ENCODE data around the gene NAT8L.
"Not testable (repeated sequence)": the region's sequence is repeated elsewhere in the genome, so short reads cannot be mapped to it uniquely, and the experiment has no call there.

The NAT8L gene, protein sequence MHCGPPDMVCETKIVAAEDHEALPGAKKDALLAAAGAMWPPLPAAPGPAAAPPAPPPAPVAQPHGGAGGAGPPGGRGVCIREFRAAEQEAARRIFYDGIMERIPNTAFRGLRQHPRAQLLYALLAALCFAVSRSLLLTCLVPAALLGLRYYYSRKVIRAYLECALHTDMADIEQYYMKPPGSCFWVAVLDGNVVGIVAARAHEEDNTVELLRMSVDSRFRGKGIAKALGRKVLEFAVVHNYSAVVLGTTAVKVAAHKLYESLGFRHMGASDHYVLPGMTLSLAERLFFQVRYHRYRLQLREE

DNA sequence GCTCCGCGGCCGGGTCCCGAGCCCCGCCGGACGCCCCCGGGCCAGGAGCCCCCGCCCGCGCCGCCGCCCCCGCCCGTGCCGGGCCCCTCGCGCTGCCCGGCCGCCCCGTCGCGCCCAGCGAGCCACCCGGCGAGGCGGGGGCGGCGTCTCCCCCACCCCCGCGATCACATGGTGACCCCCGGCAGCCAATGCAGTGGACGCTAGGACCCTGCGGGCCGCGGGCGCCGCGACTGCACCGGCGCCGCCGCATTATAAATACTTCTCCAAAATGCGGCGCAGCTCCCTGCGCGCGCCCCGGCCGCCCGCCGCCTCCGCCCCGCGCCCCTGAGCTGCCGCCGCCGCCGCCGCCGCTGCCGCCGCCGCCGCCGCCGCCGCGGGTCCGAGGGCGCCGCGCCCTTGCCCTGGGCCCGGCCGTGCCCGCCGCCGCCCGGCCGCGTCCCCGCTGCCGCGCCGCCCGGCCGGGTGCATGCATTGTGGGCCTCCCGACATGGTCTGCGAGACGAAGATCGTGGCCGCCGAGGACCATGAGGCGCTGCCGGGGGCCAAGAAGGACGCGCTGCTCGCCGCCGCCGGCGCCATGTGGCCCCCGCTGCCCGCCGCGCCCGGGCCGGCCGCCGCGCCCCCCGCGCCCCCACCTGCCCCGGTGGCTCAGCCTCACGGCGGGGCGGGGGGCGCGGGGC is at the start of gene NAT8L:
Gene NAT8L, plus strand, starts transcription at position 282 of the 680 bp plus-strand sequence. Its CDS starts 185 bp downstream, at position 467.
- DNase-seq: peak in 1 of 2 experiments; percentile 47

DNA sequence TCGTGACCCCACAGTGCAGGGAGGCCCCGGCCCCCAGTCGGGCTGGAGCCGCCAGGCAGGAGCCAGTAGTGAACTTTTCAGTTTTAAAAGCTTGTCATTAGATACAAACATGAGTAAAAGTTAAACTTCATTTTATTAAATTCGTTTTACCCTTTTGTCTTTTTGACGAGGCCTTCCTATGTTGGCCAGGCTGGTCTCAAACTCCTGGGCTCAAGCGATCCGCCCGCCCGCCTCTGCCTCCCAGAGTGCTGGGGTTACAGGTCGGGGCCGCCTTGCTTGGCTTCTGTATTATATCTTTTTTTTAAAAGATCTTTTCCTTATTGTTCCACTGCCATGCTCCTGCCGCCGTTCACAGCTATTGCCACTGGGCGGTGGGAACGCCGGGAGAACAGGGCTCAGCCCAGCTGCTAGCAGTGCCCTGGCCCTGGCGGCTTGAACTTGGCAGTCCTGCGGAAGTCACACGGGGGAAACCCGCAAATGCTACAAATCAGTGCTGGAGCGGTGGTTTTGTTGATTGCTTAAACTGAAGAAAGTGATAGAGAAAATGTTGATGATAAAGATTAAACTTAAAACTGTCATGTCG is 49.4 kb upstream of the NAT8L start:
- peak in 1 of 2 experiments; percentile 27 for DNase-seq

DNA sequence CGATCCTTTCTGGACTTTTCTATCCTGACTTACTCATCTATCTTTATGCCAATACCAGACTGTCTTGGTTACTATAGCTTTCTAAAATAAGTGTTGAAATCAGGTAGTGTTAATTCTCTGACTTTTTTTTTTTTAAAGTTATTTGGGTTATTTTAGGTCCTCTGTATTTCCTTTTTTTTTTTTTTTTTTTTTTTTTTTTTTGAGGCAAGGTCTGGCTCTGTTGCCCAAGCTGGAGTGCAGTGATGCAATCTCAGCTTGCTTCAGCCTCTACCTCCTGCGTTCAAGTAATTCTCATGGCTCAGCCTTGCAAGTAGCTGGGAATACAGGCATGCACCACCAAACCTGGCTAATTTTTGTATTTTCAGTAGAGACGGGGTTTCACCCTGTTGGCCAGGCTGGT is 47.5 kb upstream of the NAT8L start:
- DNase-seq: no peak

DNA sequence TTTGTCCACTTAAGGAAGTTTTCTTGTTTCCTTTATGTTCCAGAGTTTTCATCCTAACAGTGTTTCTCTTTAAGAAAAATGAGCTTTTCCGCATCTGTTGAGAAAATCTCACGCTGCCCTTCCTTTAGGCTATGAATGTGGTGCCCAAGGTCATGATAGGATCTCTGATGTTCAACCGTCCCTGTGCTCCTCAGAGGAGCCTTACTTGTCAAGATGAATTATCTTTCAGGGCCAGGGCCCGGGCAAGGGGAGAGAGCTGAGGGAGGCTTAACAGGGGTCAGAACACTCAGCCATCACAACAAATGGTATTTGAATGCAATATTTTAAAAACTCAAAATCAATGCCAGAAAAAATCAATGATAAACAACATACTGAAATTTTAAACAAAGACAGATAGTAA is 44.1 kb upstream of the NAT8L start:
- DNase-seq: no peak

DNA sequence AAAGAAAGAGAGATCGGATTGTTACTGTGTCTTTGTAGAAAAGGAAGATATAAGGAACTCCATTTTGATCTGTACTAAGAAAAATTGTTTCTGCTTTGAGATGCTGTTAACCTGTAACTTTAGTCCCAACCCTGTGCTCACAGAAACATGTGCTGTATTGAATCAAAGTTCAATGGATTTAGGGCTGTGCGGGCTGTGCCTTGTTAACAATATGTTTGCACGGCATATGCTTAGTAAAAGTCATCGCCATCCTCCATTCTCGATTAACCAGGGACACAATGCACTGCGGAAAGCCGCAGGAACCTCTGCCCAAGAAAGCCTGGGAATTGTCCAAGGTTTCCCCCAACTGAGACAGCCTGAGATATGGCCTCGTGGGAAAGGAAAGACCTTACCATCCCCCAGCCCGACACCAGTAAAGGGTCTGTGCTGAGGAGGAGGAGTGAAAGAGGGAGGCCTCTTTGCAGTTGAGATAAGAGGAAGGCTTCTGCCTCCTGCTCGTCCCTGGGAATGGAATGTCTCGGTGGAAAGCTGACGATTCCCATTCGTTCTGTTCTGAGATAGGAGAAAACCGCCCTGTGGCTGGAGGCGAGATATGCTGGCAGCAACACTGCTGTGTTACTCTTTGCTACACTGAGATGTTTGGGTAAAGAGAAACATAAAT is 37.6 kb upstream of the NAT8L start:
- not testable (repeated sequence) for DNase-seq

DNA sequence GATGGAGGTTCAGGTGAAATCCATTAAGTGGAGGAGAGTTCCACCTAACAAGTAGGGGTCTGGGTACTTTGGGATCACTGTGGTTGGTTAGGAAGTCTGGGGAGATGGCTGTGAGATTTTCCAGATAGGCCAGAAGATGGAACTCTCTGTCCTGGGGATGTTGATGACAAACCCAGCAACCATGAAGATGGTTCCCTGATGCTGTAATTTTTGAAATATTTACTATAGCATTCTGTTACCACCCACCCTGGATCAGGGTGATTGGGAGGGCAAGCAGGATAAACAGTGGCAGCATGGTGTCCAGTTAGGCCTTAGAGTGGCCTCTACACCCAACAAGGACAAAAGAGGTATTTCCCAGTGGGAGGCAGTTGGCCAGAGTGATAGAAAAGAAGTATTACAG is 34.4 kb upstream of the NAT8L start:
- DNase-seq: no peak

DNA sequence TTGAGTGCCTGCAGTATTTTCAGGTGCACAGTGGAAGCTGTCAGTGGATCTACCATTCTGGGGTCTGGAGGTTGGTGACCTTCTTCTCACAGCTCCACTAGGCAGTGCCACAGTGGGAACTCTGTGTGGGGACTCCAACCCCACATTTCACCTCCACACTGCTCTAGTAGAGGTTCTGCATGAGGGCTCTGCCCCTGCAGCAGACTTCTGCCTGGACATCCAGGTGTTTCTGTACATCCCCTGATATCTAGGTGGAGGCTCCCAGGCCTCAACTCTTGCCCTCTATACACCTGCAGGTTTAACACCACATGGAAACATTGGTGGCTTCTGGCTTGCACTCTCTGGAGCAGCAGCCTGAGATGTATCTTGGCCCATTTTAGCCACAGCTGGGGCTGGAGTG is 33.3 kb upstream of the NAT8L start:
- no peak for DNase-seq

DNA sequence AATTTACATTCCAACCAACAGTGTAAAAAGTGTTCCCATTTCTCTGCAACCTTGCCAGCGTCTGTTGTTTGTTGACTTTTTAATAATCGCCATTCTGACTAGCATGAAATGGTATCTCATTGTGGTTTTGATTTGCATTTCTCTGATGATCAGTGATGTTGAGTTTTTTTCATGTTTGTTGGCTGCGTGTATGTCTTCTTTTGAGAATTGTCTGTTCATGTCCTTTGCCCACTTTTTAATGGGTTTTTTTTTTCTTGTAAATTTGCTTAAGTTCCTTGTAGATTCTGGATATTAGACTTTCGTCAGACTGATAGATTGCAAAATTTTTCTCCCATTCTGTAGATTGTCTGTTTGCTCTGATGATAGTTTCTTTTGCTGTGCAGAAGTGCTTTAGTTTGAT is 32.0 kb upstream of the NAT8L start:
- not testable (repeated sequence) for DNase-seq

DNA sequence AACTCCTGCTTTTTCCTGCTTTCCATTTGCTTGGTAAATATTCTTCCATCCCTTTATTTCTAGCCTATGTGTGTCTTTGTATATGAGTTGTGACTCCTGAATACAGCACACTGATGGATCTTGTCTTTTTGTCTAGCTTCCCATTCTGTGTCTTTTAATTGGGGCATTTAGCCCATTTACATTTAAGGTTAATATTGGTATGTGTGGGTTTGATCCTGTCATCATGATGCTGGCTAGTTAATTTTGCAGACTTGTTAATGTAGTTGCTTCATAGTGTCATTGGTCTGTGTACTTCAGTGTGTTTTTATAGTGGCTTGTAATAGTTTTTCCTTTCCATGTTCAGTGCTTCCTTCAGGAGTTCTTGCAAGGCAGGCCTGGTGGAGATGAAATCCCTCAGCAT is 28.0 kb upstream of the NAT8L start:
- not testable (repeated sequence) for DNase-seq

DNA sequence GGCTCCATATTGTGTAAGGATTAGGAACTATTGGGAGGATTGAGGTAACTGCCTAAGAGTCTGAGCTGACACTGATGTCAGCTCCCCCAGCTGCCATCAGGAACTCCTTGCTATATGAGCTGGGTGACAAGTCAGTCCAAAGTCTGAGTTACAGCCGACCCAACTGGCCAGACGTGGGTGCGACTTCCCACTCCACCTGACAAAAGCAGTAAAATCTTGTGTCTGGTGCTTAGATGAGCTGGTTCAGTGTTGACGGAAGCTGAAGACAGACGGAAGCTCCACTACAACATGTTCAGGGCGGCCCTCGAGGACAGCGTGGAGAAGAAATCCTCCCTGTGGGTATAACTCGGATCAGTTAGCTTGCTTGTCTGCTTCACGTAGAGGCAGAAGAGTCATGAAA is 22.8 kb upstream of the NAT8L start:
- no peak for DNase-seq

DNA sequence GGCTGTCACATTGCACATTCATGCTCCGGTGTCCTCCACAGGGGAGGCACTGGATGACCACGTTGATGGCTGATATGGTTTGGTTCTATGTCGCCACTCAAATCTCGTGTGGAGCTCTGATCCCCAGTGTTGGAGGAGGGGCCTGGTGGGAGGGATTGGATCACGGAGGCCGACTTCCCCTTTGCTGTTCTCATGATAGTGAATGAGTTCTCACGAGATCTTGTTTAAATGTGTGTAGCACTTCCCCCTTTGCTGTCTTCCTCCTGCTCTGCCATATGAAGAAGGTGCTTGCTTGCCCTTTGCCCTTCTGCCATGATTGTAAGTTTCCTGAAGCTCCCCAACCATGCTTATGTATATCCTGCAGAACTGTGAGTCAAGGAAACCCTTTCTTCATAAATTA is 22.3 kb upstream of the NAT8L start:
- no peak for DNase-seq

DNA sequence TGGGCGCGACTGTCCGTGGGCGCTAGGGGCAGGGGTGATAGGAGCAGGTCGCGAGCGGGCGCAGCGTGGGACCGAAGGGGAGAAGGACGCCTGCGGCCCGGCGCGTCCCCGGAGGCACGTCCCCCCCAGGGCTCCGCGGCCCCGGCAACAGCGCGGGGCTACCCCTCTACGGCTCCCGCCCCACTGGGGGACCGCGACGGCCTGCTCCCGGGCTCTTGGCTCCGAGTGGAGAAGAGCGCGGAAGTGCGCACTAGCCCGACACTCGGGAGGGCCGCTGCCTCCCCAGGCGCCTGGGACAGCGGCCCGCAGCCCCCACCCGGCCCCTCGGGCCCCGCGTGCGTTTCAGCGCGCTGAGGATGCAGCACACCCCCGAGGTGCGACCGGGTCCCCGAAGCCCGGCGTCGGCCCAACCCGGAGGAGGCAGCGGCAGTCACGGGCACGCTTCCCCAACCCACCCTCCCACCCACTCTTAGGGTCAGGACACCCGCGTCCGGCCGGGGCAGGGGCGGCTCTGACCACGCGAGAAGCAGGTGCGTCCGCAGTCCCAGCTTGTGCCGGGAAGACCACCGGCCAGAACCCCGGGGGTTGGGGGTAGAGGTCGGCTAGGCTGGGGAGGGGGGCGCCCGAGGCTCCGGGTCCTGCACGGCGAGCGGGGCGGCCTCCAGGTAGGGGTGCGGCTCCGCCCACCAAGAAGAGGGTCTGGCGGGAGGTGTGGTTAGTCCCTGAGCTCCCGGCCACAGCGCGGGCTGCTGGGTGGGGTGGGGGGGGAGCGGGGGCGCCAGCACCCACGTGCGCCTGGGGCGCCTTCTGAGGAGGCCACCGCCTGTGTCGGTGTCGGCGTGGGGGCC is 18.5 kb upstream of the NAT8L start:
- no peak for DNase-seq

DNA sequence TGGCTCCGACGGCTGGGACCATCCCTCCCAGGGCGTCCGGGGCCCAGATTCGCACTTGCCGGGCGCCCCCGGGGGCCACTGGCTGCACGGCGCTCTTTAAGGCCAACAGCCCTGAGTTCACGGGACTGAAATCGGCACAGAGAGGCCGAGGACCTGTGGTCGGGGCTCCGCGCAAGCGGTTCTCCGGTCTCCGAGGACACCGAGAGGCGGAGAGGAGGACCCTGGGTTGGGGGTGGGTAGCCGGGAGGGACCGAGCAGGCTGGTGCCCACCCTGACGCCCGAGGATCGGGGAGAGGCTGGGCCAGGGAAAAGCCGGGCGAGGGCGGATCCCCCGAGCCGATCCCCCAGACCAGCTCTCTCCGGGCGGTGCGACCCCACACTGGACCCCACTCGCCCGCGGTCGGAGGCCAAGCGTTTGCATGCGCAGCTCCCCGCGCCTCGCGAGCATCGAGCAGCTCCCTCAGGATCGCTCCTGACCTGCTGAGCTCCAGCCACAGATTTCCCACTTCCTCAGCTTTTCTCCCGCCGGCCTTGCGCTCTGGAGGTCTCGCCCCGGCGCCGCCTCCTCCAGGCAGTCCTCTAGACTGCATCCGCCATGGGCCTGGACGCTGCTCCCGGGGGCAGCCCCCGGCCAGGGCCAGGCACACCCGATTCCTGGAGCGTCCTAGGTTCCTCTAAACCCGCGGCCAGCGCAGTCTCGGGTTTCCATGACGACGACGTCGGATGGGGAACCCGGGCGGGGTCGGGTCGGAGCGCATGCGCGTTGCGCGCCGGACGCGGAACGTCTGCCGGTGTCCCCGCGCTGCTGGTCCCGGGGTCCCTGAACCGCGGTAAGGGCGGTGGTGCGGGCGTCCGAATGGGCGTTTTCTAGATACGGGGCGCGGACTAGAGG is 17.6 kb upstream of the NAT8L start:
- peak; percentile 27 to 31 for DNase-seq

DNA sequence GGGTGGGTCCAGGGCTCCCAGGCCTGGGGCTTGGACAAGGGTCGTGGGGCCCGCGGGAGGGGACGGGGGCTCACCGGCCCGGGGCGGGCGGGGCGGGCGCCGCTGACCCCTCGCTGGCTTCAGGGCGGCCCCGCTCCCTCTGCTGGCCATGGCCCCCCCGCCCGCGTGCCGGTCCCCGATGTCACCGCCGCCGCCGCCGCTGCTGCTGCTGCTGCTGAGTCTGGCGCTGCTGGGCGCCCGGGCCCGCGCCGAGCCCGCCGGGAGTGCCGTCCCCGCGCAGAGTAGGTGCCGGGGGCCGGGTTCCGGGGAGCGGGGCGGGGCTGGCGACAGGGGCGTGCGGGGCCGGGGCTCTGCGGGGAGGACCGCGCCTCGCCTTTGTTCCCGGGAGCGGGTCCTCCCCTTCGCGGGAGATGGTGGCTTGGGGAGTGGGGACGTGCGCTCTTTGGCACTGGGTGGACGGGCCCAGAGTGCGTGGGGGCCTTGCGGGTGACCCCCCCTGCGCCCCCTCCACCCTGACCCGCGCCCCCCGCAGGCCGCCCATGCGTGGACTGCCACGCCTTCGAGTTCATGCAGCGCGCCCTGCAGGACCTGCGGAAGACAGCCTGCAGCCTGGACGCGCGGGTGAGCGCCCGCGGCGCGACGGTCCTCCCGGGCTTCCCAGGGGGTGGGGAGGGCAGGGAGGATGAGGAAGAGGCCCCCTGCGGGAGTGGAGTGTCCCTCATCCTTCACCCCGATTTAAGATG is 16.8 kb upstream of the NAT8L start:
- no peak for DNase-seq

DNA sequence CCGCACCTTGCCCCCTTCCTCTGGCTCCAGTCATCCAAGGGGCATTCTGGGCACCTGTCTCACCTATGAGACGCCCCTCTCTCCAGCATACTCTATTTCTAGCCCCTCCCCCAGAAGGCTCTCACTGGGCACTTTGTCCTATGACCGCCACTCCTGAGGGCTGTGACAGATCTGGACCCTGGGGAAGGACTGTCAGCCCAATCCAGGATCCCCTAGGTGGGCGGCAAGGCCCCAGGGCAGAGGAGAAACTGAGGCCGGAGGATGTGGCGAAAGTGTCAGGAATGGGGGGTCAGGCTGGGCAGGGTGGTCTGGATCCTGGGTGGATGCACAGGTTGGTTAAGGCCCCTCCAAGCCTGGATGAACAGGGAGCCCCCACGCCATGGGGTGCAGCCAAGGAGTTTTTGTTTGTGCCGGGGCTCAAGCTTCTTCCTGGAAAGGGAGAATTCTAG is 16.2 kb upstream of the NAT8L start:
- no peak for DNase-seq

DNA sequence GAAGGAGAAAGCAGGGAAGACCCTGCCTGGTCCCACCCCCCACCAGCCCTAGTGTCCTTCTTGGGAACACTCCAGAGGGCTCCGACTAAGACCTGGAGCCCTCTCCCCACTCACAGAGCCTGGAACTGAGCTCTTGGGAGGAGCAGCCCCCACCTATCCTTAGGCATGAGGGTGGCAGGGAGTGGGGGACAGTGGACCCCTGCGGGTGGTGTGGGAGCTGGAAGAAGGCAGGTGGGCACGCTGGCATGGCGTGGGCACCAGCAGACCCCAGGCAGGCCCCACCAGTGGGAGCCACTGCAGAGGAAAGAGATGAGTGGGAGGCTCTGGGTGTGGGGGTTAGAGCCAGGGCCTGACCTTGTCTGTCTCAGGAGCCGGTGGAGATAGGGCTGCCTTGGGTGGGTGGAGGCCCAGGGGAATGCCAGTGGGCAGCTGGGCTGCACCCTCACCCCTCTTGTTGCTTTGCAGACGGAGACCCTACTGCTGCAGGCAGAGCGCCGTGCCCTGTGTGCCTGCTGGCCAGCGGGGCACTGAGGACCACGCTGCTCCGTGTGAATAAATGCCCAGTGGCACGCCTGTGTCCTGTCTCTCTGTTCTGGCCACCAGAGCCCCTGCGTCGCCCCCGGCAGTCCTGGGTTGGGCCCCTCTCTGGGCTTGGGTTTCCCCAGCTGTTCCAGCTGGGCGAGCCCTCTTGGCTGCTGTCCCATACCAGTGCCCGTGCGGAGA is 15.6 kb upstream of the NAT8L start:
- no peak for DNase-seq

DNA sequence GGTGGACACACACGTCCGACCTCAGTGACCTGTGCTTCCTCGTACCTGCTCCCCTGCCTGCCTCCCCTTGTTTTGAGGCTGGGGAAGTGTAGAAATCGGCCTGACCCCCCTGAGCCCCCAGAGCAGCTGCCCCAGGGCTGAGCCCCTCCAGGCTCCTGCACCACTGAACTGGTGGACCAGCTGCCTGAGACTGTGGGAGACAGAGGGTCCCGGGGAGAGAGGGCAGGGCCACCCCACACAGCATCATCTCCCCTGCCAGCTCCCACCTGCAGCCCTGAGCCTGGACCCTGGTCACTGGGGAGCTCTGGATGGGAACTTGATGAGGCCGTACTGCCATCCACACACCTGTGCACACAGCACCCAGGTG is 15.0 kb upstream of the NAT8L start:
- no peak for DNase-seq

DNA sequence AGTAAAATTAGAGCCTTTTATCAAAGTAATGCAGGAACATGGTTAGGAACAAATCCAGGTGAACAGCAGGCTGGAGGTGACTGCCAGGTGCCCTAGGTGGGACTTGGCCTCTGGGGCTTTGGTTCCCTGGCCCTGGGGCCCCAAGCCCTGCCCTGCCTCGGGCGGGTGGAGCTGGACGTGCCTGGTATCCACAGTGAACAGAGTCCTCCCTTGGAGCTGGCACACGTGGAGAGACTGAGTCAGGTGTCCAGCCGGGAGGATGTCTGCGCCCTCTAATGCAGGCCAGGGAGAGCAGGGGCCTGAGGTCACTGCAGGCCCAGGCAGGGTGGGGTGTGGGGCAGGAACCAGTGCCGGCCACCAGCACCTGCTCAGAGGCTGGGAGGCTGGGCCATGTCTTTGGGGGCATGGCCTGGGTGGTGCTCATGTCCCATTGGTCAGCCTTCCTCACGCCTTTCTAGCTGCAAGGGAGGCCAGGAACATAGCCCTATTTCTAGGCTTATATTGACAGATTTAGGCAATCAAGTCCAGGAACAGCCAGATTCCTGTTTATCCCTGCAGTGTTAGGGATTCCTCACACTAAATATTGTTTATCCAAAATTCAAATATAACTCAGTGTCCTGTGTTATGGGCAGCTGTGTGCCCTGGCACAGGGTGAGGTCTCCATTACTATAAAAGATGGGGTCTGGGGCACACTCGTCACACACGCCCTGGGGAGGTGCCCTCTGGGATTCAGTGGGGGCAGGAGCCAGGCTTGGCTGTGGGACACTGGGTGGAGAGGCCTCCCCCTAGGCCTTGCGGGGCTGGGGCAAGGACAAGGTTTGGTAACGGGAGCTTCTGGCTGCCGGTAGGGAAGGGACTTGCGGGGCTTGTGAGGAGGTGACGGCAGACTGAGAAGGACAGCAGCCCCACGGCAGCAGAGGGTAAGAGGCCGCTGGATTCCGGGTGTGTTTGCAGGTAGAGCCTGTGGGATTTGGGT is 14.3 kb upstream of the NAT8L start:
- DNase-seq: no peak

DNA sequence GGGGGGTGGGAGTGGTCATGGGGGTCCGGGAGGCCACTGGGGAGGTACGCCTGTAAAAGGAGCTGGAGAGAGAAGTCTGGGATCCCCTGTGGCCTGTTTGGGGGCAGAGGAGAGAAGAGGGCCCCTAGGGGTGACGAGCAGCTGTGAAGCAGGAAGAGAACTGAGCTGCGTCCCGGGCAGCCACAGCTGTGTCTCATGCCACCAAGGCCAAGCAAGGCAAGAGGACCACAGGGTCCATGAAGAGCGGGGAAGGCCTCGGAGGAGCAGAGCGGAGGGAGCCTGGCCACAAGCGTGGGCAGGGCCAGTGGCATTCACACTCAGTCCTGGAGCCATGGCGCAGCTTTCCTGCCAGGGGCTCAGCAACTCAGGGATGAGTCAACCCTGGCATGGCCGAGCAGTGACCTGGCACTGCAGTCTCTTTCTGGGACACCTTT is 13.6 kb upstream of the NAT8L start:
- DNase-seq: no peak

Measured in NCI-H187 (cell line).